MM.1S (cell line): Measurements from ENCODE around the gene CCDC178.

Experiments used
- DNase-seq: peaks from one replicate; pipeline ENCODE4 v3.0.0-alpha.2; 2015
- H2AFZ ChIP-seq: fragments of 300-600 bp; sonication (generic); 2 replicates; pipeline ENCODE4 v1.6.0; 2016; ENCODE audit warnings: antibody characterized with exemption, low read length
- H3F3A ChIP-seq: fragments of 300-600 bp; sonication (generic); 2 replicates; pipeline ENCODE4 v1.6.1; 2016; ENCODE audit warnings: mild to moderate bottlenecking, antibody characterized with exemption, low read length, moderate library complexity, mixed read lengths; ENCODE audit not compliant: insufficient read depth
- H3K27ac ChIP-seq: fragments of 300-600 bp; sonication (generic); 2 replicates; pipeline ENCODE4 v1.5.1; 2016; ENCODE audit warnings: mild to moderate bottlenecking, low read length
- H3K27me3 ChIP-seq: fragments of 300-600 bp; sonication (generic); replicated peaks from 2 replicates; pipeline ENCODE4 v1.6.0; 2016; ENCODE audit warnings: low read length; ENCODE audit not compliant: insufficient read depth
- H3K36me3 ChIP-seq: fragments of 300-600 bp; sonication (generic); replicated peaks from 2 replicates; pipeline ENCODE4 v1.6.1; 2016; ENCODE audit warnings: mild to moderate bottlenecking, low read length, mixed read lengths; ENCODE audit not compliant: insufficient read depth
- H3K4me1 ChIP-seq: fragments of 300-600 bp; sonication (generic); 2 replicates; pipeline ENCODE4 v1.6.1; 2016; ENCODE audit warnings: low read length, mixed read lengths
- H3K4me2 ChIP-seq: fragments of 300-600 bp; sonication (generic); 2 replicates; pipeline ENCODE4 v1.6.0; 2016; ENCODE audit warnings: low read depth, low read length
- H3K4me3 ChIP-seq: fragments of 300-600 bp; sonication (generic); 2 replicates; pipeline ENCODE4 v1.5.1; 2016; ENCODE audit warnings: low read length, mixed read lengths
- H3K79me2 ChIP-seq: fragments of 300-600 bp; sonication (generic); 2 replicates; pipeline ENCODE4 v1.6.1; 2016; ENCODE audit warnings: mixed run types, low read length, mixed read lengths
- H3K9ac ChIP-seq: fragments of 300-600 bp; sonication (generic); 2 replicates; pipeline ENCODE4 v1.6.1; 2016; ENCODE audit warnings: low read length, mixed read lengths
- H3K9me2 ChIP-seq: fragments of 300-600 bp; sonication (generic); replicated peaks from 2 replicates; pipeline ENCODE4 v1.6.1; 2016; ENCODE audit warnings: mild to moderate bottlenecking, low read length, mixed read lengths; ENCODE audit not compliant: insufficient read depth
- H3K9me3 ChIP-seq: fragments of 300-600 bp; sonication (generic); replicated peaks from 2 replicates; pipeline ENCODE4 v1.6.1; 2016; ENCODE audit warnings: mild to moderate bottlenecking, low read length, mixed read lengths; ENCODE audit not compliant: insufficient read depth
- H4K20me1 ChIP-seq: fragments of 300-600 bp; sonication (generic); 2 replicates; pipeline ENCODE4 v1.6.1; 2016; ENCODE audit warnings: mild to moderate bottlenecking, low read length, moderate library complexity, mixed read lengths; ENCODE audit not compliant: insufficient read depth
- CTCF ChIP-seq: fragments of 300-600 bp; sonication (generic); IDR thresholded peaks from 2 replicates; pipeline ENCODE4 v1.5.1; 2016; ENCODE audit warnings: antibody characterized with exemption, low read length, mixed read lengths
- EZH2 ChIP-seq: fragments of 300-600 bp; sonication (generic); optimal IDR thresholded peaks from 2 replicates; pipeline ENCODE3; 2017; ENCODE audit warnings: low read depth, mild to moderate bottlenecking, antibody characterized with exemption, low read length, mixed read lengths
- EZH2phosphoT487 ChIP-seq: fragments of 300-600 bp; sonication (generic); IDR thresholded peaks from 2 replicates; pipeline ENCODE4 v1.6.1; 2018; ENCODE audit warnings: antibody characterized with exemption, low read length

CCDC178 gene

GRCh38 chr18:33466822-33467221, 26.3 kb upstream of the CCDC178 start:
- H3K9me2 ChIP-seq, result no peaks in the 10 kb centered on the region
- H3K79me2 ChIP-seq, result no peaks in the 10 kb centered on the region
- no peaks in the 10 kb centered on the region for H3K27me3 ChIP-seq
- no peaks in the 10 kb centered on the region for H3K4me1 ChIP-seq
- no peak for DNase-seq
- no peak overlapping the region for H2AFZ ChIP-seq
- no peaks in the 10 kb centered on the region for H4K20me1 ChIP-seq
- H3K27ac ChIP-seq, result no peak overlapping the region
- H3K4me3 ChIP-seq, result no peak overlapping the region
- H3F3A ChIP-seq, result no peaks in the 10 kb centered on the region
- TF ChIP-seq CTCF, result no peak
- no peak for TF ChIP-seq EZH2phosphoT487
- TF ChIP-seq EZH2, result no peak
- H3K36me3 ChIP-seq, result no peaks in the 10 kb centered on the region
- no peaks in the 10 kb centered on the region for H3K9me3 ChIP-seq
- no peak overlapping the region for H3K4me2 ChIP-seq
- no peak overlapping the region for H3K9ac ChIP-seq

DNA sequence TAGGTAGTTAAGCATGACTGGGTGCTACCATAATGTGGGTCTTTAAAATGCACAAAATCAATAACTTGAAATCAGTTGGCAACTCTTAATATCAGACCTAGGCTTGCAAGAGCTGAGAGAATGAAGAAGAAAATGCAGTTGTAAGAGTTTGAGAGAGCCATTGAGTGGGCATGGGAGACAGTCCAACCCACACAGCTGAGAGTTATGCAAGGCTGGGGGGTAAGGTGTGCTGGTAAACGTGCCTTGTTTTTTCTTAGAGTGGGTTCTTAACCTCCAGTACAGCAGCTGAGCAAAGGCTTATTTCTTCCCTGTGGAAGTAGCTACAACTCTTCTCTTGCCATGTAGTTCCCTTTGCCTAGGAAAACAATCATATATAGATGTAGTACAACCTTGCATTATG, 20.2 kb upstream of the CCDC178 start:
- no peak overlapping the region for H3K4me3 ChIP-seq
- no peaks in the 10 kb centered on the region; the same call in 1 of the 2 replicates for H3K9me2 ChIP-seq
- no peaks in the 10 kb centered on the region for H3K27me3 ChIP-seq
- H3K36me3 ChIP-seq, result no peaks in the 10 kb centered on the region
- no peak overlapping the region for H3K4me2 ChIP-seq
- no peaks in the 10 kb centered on the region for H3F3A ChIP-seq
- no peak for TF ChIP-seq EZH2phosphoT487
- no peak for TF ChIP-seq EZH2
- no peak for TF ChIP-seq CTCF
- no peaks in the 10 kb centered on the region for H4K20me1 ChIP-seq
- H2AFZ ChIP-seq, result no peak overlapping the region
- H3K9me3 ChIP-seq, result no peaks in the 10 kb centered on the region
- H3K9ac ChIP-seq, result no peak overlapping the region
- H3K79me2 ChIP-seq, result no peaks in the 10 kb centered on the region
- H3K27ac ChIP-seq, result no peak overlapping the region
- H3K4me1 ChIP-seq, result no peaks in the 10 kb centered on the region
- no peak for DNase-seq

DNA sequence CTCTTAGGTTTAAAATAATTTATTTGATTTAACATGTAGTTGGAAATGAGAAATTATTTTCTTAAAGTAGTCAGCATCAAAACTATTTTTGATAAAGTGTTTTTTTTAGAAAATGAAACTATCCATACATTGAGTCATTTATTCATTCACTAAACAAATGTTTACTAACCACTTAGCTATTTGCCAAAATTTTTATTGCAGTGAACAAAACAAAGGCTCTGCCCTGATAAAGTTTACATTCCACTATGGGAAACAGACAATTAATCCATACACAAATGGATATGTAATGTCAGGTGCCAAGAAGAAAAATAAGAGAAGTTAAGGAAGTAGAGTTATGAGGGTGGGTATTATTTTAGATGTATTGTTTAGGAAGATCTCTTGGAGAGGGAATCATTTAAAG, 19.1 kb upstream of the CCDC178 start:
- Histone ChIP-seq H3K9me3 (no peaks in the 10 kb centered on the region), H3K4me3 (no peak overlapping the region), H3K9ac (no peak overlapping the region), H3K27me3 (no peaks in the 10 kb centered on the region), H3K9me2 (no peaks in the 10 kb centered on the region; the same call in 1 of the 2 replicates), H3K27ac (no peak overlapping the region), H3K4me1 (no peaks in the 10 kb centered on the region), H3K36me3 (no peaks in the 10 kb centered on the region), H3K79me2 (no peaks in the 10 kb centered on the region), H2AFZ (no peak overlapping the region), H3K4me2 (no peak overlapping the region), H3F3A (no peaks in the 10 kb centered on the region), H4K20me1 (no peaks in the 10 kb centered on the region)
- TF ChIP-seq CTCF (no peak), EZH2phosphoT487 (no peak), EZH2 (no peak)
- no peak for DNase-seq

DNA sequence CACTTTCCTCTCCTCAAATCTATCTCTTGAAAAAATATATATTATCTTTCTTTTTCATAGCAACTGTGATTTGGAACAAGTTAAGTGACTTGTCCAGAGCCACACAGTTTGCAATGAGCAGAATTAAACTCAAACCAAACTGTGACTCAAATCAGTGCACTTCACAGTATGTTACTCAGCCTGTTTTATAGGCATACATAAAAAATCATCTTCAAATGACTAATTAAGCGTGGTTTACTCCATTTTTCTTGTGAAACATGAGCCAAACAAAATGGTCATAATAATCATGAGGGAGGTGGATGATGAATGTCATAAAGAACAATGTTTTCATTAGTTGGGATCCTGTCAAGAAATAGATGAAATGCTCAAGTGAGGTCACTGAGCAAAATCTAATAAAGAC, 6.1 kb upstream of the CCDC178 start:
- no peak for DNase-seq
- TF ChIP-seq EZH2, result no peak
- TF ChIP-seq CTCF, result no peak
- TF ChIP-seq EZH2phosphoT487, result no peak
- Histone ChIP-seq H3K27me3 (no peaks in the 10 kb centered on the region), H3K4me1 (no peaks in the 10 kb centered on the region), H3K36me3 (no peaks in the 10 kb centered on the region), H3K27ac (no peak overlapping the region), H3K4me3 (no peak overlapping the region), H3K9me3 (no peaks in the 10 kb centered on the region), H4K20me1 (no peaks in the 10 kb centered on the region), H3K9me2 (no peaks in the 10 kb centered on the region), H3F3A (no peaks in the 10 kb centered on the region), H3K79me2 (no peaks in the 10 kb centered on the region), H3K9ac (no peak overlapping the region), H2AFZ (no peak overlapping the region), H3K4me2 (no peak overlapping the region)
